H9 (cell line): ENCODE data around the gene KIAA0753. TPM values are rescaled to one million over a fixed set of nuclear protein-coding genes. Genes with fewer than 3 reads are reported as not detected.
A peak's percentile ranks its signal among the peaks of the same experiment; 100 is the strongest.

Experiments used
- DNase-seq: peaks from one replicate; pipeline ENCODE4 v3.0.0-alpha.2; 2017
- H2AFZ ChIP-seq: one replicate; pipeline ENCODE4 v1.6.1; 2013; ENCODE audit warnings: mild to moderate bottlenecking, low read length, control low read depth, moderate library complexity
- H2AK5ac ChIP-seq: 2 replicates; pipeline ENCODE4 v1.6.1; 2013; ENCODE audit warnings: low read length, control low read depth, mixed read lengths; ENCODE audit not compliant: insufficient read length
- H2BK120ac ChIP-seq: one replicate; pipeline ENCODE4 v1.6.1; 2013; ENCODE audit warnings: low read depth, mild to moderate bottlenecking, low read length, control low read depth, inconsistent platforms; ENCODE audit not compliant: poor library complexity, severe bottlenecking
- H2BK12ac ChIP-seq: 2 replicates; pipeline ENCODE4 v1.6.1; 2013; ENCODE audit warnings: low read length, control low read depth, mixed read lengths, low read depth; ENCODE audit not compliant: insufficient read length
- H2BK15ac ChIP-seq: 2 replicates; pipeline ENCODE4 v1.6.1; 2013; ENCODE audit warnings: low read depth, low read length, control low read depth
- H2BK20ac ChIP-seq: one replicate; pipeline ENCODE4 v1.6.1; 2013; ENCODE audit warnings: low read depth, mild to moderate bottlenecking, low read length, control low read depth, inconsistent platforms; ENCODE audit not compliant: poor library complexity, severe bottlenecking
- H2BK5ac ChIP-seq: 2 replicates; pipeline ENCODE4 v1.6.1; 2013; ENCODE audit warnings: low read length, control low read depth, mixed read lengths; ENCODE audit not compliant: insufficient read length
- H3K14ac ChIP-seq: 2 replicates; pipeline ENCODE4 v1.6.1; 2013; ENCODE audit warnings: low read length, control low read depth; ENCODE audit not compliant: insufficient read depth
- H3K18ac ChIP-seq: 2 replicates; pipeline ENCODE4 v1.6.1; 2013; ENCODE audit warnings: low read depth, mild to moderate bottlenecking, mixed read lengths, low read length, control low read depth; ENCODE audit not compliant: insufficient read length
- H3K23ac ChIP-seq: 2 replicates; pipeline ENCODE4 v1.6.1; 2013; ENCODE audit warnings: low read length, control low read depth, mixed read lengths, low read depth; ENCODE audit not compliant: insufficient read length
- H3K23me2 ChIP-seq: 2 replicates; pipeline ENCODE4 v1.6.1; 2013; ENCODE audit warnings: low read depth, mild to moderate bottlenecking, mixed read lengths, low read length, control low read depth; ENCODE audit not compliant: insufficient read length, poor library complexity, severe bottlenecking
- H3K27ac ChIP-seq: 2 replicates; pipeline ENCODE4 v1.5.1; 2013; ENCODE audit warnings: low read length, control low read depth, mixed read lengths, low read depth; ENCODE audit not compliant: insufficient read length
- H3K27me3 ChIP-seq: 2 replicates; pipeline ENCODE4 v1.6.1; 2013; ENCODE audit warnings: low read length, control low read depth, inconsistent platforms; ENCODE audit not compliant: insufficient read depth
- H3K4ac ChIP-seq: 2 replicates; pipeline ENCODE4 v1.6.1; 2013; ENCODE audit warnings: low read depth, mild to moderate bottlenecking, control low read depth, inconsistent platforms, low read length, moderate library complexity
- H3K4me1 ChIP-seq: 2 replicates; pipeline ENCODE4 v1.6.1; 2013; ENCODE audit warnings: low read length, control low read depth, inconsistent platforms; ENCODE audit not compliant: insufficient read depth
- H3K4me2 ChIP-seq: 2 replicates; pipeline ENCODE4 v1.6.1; 2013; ENCODE audit warnings: low read length, control low read depth, mixed read lengths; ENCODE audit not compliant: insufficient read length, insufficient read depth
- H3K56ac ChIP-seq: 2 replicates; pipeline ENCODE4 v1.6.1; 2013; ENCODE audit warnings: low read depth, mild to moderate bottlenecking, mixed read lengths, low read length, control low read depth; ENCODE audit not compliant: insufficient read length
- H3K79me1 ChIP-seq: 2 replicates; pipeline ENCODE4 v1.6.1; 2013; ENCODE audit warnings: low read depth, mild to moderate bottlenecking, moderate library complexity, low read length, control low read depth, inconsistent platforms; ENCODE audit not compliant: insufficient read depth, poor library complexity, severe bottlenecking
- H3K79me2 ChIP-seq: 2 replicates; pipeline ENCODE4 v1.6.1; 2013; ENCODE audit warnings: low read length, control low read depth, inconsistent platforms; ENCODE audit not compliant: insufficient read depth
- H3K9ac ChIP-seq: 2 replicates; pipeline ENCODE4 v1.6.1; 2013; ENCODE audit warnings: low read length, control low read depth, mixed read lengths; ENCODE audit not compliant: insufficient read length; ENCODE audit errors: extremely low read depth
- H3K9me3 ChIP-seq: one replicate; pipeline ENCODE4 v1.6.1; 2013; ENCODE audit warnings: low read depth, low read length, inconsistent platforms; ENCODE audit not compliant: control insufficient read depth
- H3T11ph ChIP-seq: one replicate; pipeline ENCODE4 v1.6.1; 2013; ENCODE audit warnings: mild to moderate bottlenecking, low read length, control low read depth, inconsistent platforms
- H4K20me1 ChIP-seq: one replicate; pipeline ENCODE4 v1.6.1; 2013; ENCODE audit not compliant: control insufficient read depth, insufficient read length, insufficient read depth
- H4K5ac ChIP-seq: 2 replicates; pipeline ENCODE4 v1.6.1; 2013; ENCODE audit warnings: low read depth, mild to moderate bottlenecking, mixed read lengths, low read length, control low read depth; ENCODE audit not compliant: insufficient read length
- H4K8ac ChIP-seq: replicated peaks from 2 replicates; pipeline ENCODE4 v1.6.1; 2013; ENCODE audit warnings: low read length, control low read depth, mixed read lengths, low read depth; ENCODE audit not compliant: insufficient read length
- H4K91ac ChIP-seq: 2 replicates; pipeline ENCODE4 v1.6.1; 2013; ENCODE audit warnings: low read depth, mild to moderate bottlenecking, moderate library complexity, mixed read lengths, low read length, control low read depth; ENCODE audit not compliant: insufficient read length
- H3K27ac Mint-ChIP-seq, 3 experiments: 2 replicates in 2 of 3; 3 replicates in 1 of 3; pipeline ENCODE4 v1.8.0; 2020 to 2021; ENCODE audit warnings: mixed read lengths in 3 of 3, mild to moderate bottlenecking in 1 of 3, moderate library complexity in 1 of 3
- H3K27me3 Mint-ChIP-seq: 2 replicates; pipeline ENCODE4 v1.8.0; 2021; ENCODE audit warnings: low read depth, mild to moderate bottlenecking, moderate library complexity, mixed read lengths
- H3K36me3 Mint-ChIP-seq, 3 experiments: 2 replicates in 2 of 3; 3 replicates in 1 of 3; pipeline ENCODE4 v1.8.0; 2020 to 2021; ENCODE audit warnings: low read depth in 3 of 3, mixed read lengths in 3 of 3; ENCODE audit not compliant: insufficient read depth in 1 of 3
- H3K4me1 Mint-ChIP-seq, 2 experiments: 2 replicates each; pipeline ENCODE4 v1.8.0; 2020; ENCODE audit warnings: mixed read lengths in 2 of 2
- H3K4me3 Mint-ChIP-seq, 2 experiments: 2 replicates in 1 of 2; 3 replicates in 1 of 2; pipeline ENCODE4 v1.8.0; 2020 to 2021; ENCODE audit warnings: mild to moderate bottlenecking in 2 of 2, mixed read lengths in 2 of 2, moderate library complexity in 1 of 2
- H3K9me3 Mint-ChIP-seq, 2 experiments: 2 replicates in 1 of 2; 3 replicates in 1 of 2; pipeline ENCODE4 v1.8.0; 2020; ENCODE audit warnings: mild to moderate bottlenecking in 2 of 2, mixed read lengths in 2 of 2, moderate library complexity in 1 of 2
- WGBS: extraction: QIAGEN DNeasy Blood & Tissue Kit; methylation state at CpG from one replicate; pipeline ENCODE4 v1.1.7; 2013; ENCODE audit warnings: missing lambda C conversion rate, low lambda C conversion rate, mixed read lengths; ENCODE audit not compliant: insufficient read length; ENCODE audit errors: extremely low coverage; 5-methylcytosine and 5-hydroxymethylcytosine counted together
- total RNA-seq: library from RNA; stranded (reverse); gene quantifications from 2 replicates; pipeline ENCODE4 v1.2.1, GENCODE V29; 2021
- TF ChIP-seq, protein P1 (sequence below): fragments of 200-600 bp; sonication (generic); conservative IDR thresholded peaks from 3 replicates; pipeline ENCODE4 v1.8.0; 2021; ENCODE audit warnings: antibody characterized with exemption, mild to moderate bottlenecking

The KIAA0753 gene
- total RNA-seq, 1 experiment from 2014 or later: 37.2 TPM

DNA sequence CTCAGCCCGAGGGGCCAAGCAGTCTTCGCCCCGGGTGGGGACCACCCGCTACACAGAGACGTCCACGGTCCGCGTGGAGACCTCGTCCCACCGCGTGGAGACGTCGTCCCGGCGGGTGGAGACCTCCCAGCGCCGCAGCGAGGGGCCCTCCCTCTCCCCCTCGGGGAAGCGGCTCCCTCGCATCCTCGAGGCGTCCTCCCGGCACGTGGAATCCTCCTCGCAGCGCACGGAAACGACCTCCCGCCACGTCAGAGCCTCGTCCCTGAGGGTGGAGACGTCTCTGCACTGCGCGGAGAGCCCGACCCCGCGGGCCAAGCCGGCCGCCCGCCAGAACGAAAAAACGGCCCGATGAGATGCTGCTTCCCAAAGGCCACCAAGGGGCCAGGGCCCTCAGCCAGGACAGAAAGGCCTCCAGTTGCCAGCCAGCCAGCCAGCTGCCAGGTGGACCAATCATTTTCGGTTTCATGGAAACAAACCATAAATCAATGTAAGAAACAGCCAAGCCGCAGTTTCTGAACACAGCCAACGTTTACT, 11.5 kb upstream of the KIAA0753 start:
- Histone ChIP-seq H3K4me2 (peak overlapping the region; percentile 96), H2BK120ac (no peak overlapping the region), H3K9ac (no peak overlapping the region), H3K9me3 (no peaks in the 10 kb centered on the region), H3K27ac (no peak overlapping the region), H4K8ac (no peak overlapping the region), H3K79me2 (no peaks in the 10 kb centered on the region; the same call in 1 of the 2 replicates), H4K20me1 (no peaks in the 10 kb centered on the region), H2AK5ac (no peak overlapping the region), H3K18ac (peak overlapping the region; percentile 50), H3K4me1 (peaks cover 4% of the 10 kb centered on the region), H2BK12ac (no peak overlapping the region), H4K5ac (no peak overlapping the region), H3K14ac (peak overlapping the region; percentile 1; the same call in 1 of the 2 replicates), H2BK20ac (no peak overlapping the region), H3K79me1 (peaks cover 3% of the 10 kb centered on the region), H2AFZ (no peak overlapping the region), H3T11ph (no peak overlapping the region), H4K91ac (no peak overlapping the region), H3K4ac (no peak overlapping the region), H3K56ac (no peak overlapping the region), H2BK5ac (no peak overlapping the region), H2BK15ac (no peak overlapping the region), H3K27me3 (peaks cover 16% of the 10 kb centered on the region; the same call in 1 of the 2 replicates), H3K23ac (no peak overlapping the region), H3K23me2 (peaks cover 14% of the 10 kb centered on the region)
- peak; percentile 62 for DNase-seq
- Mint-ChIP-seq H3K4me1 (peaks cover 33 to 43% of the 10 kb centered on the region in 2 experiments), H3K9me3 (no peaks in the 10 kb centered on the region), H3K27me3 (peaks cover 47% of the 10 kb centered on the region), H3K4me3 (peak overlapping the region; percentile 39 to 71), H3K36me3 (peaks cover 2 to 26% (median 23%) of the 10 kb centered on the region in 3 experiments; a peak in 6 of 7 replicates), H3K27ac (no peak overlapping the region)
- TF ChIP-seq, protein P1, sequence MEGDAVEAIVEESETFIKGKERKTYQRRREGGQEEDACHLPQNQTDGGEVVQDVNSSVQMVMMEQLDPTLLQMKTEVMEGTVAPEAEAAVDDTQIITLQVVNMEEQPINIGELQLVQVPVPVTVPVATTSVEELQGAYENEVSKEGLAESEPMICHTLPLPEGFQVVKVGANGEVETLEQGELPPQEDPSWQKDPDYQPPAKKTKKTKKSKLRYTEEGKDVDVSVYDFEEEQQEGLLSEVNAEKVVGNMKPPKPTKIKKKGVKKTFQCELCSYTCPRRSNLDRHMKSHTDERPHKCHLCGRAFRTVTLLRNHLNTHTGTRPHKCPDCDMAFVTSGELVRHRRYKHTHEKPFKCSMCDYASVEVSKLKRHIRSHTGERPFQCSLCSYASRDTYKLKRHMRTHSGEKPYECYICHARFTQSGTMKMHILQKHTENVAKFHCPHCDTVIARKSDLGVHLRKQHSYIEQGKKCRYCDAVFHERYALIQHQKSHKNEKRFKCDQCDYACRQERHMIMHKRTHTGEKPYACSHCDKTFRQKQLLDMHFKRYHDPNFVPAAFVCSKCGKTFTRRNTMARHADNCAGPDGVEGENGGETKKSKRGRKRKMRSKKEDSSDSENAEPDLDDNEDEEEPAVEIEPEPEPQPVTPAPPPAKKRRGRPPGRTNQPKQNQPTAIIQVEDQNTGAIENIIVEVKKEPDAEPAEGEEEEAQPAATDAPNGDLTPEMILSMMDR: no peak
- WGBS: no CpG with 5 or more reads among the region's 47 CpGs
